Esophagus muscularis mucosa (tissue), 4 donors: ENCODE measurements around the gene IMP4. TPM values are rescaled to one million over a fixed set of nuclear protein-coding genes. Genes with fewer than 3 reads are reported as not detected.

ENCODE experiments used
- DNase-seq: peaks from one replicate; pipeline ENCODE4 v3.0.0-alpha.2; 2017; ENCODE audit errors: extremely low spot score
- H3K27ac ChIP-seq, 4 donors: fragments of 200-600 bp; sonication (generic); replicated peaks in 1 of 4; 1 replicate in 3 of 4; 2 replicates in 1 of 4; pipeline ENCODE4 v1.5.1; 2016 to 2019; ENCODE audit warnings: mild to moderate bottlenecking in 1 of 4
- H3K27me3 ChIP-seq, 4 donors: fragments of 200-600 bp; sonication (generic); one replicate each; pipeline versions ENCODE4 v1.5.1 to v1.6.0; 2016 to 2019
- H3K36me3 ChIP-seq, 4 donors: fragments of 200-600 bp; sonication (generic); one replicate each; pipeline ENCODE4 v1.5.1; 2016 to 2019
- H3K4me1 ChIP-seq, 4 donors: fragments of 200-600 bp; sonication (generic); one replicate each; pipeline ENCODE4 v1.5.1; 2016 to 2019
- H3K4me3 ChIP-seq, 4 donors: fragments of 200-600 bp; sonication (generic); 1 replicate in 2 of 4; 2 replicates in 2 of 4; pipeline ENCODE4 v1.5.1; 2016 to 2019; ENCODE audit warnings: mild to moderate bottlenecking in 4 of 4, moderate library complexity in 1 of 4
- H3K9me3 ChIP-seq, 4 donors: fragments of 200-600 bp; sonication (generic); 1 replicate in 3 of 4; 2 replicates in 1 of 4; pipeline ENCODE4 v1.5.1; 2016 to 2019
- CTCF ChIP-seq, 3 experiments: fragments of 200-600 bp in 2 of 3; fragments of 450-650 bp in 1 of 3; sonication (generic) in 2 of 3; IDR thresholded peaks; one replicate each; pipeline ENCODE4 v1.5.1; 2017 to 2019; ENCODE audit warnings: antibody characterized with exemption in 3 of 3, mild to moderate bottlenecking in 2 of 3, moderate library complexity in 1 of 3
- EP300 ChIP-seq: sonication (generic); formaldehyde crosslinking; IDR thresholded peaks from one replicate; pipeline ENCODE4 v1.6.1; 2017; ENCODE audit warnings: antibody characterized with exemption
- POLR2A ChIP-seq: fragments of 450-650 bp; IDR thresholded peaks from one replicate; pipeline ENCODE4 v1.6.1; 2017; ENCODE audit warnings: antibody characterized with exemption, moderate library complexity, mild to moderate bottlenecking, low read depth
- POLR2AphosphoS5 ChIP-seq, 2 donors: sonication (generic); formaldehyde crosslinking; IDR thresholded peaks; one replicate each; pipeline ENCODE4 v1.6.1; 2017; ENCODE audit warnings: antibody characterized with exemption in 2 of 2
- WGBS: methylation state at CpG from one replicate; pipeline ENCODE4 v1.1.5; 2018; 5-methylcytosine and 5-hydroxymethylcytosine counted together
- intact Hi-C: fragments of 100-400 bp; cut with DNase I; formaldehyde crosslinking; loops from one replicate; pipeline ENCODE4 v1.15.1; 2023
- total RNA-seq, 4 donors: library from RNA; depleted of rRNA; stranded (reverse); fragments of >200 nt; gene quantifications; one replicate each; pipeline versions ENCODE4 v1.1.0 to v1.2.1, GENCODE V29; 2016

Gene IMP4
- total RNA-seq, 4 donors from 2014 or later: 94.7 to 139 (median 114) TPM

- Histone ChIP-seq H3K4me1 (peaks cover 5 to 10% (median 9%) of the 10 kb centered on the region in 4 donors), H3K27ac (no peak overlapping the region), H3K4me3 (no peak overlapping the region), H3K27me3 (no peaks in the 10 kb centered on the region), H3K36me3 (peaks cover 0 to 30% (median 8%) of the 10 kb centered on the region in 4 donors), H3K9me3 (no peaks in the 10 kb centered on the region)
- 86% methylated on average over 4 of the region's 4 CpGs for WGBS
- DNase-seq: no peak
- no peak for TF ChIP-seq POLR2A
- TF ChIP-seq EP300: no peak
- TF ChIP-seq POLR2AphosphoS5 (IDR thresholded peaks at IDR 0.05): no peak
- no peak for TF ChIP-seq CTCF (IDR thresholded peaks at IDR 0.05)
- intact Hi-C loops: no loop called here
Measured at GRCh38 chr2:130381145-130381544, 38.4 kb downstream of the IMP4 start.

- WGBS: 87% methylated on average over 4 of the region's 4 CpGs
- intact Hi-C loops: no loop called here
- no peak overlapping the region for H3K4me3 ChIP-seq
- no peak for DNase-seq
- peaks cover 0 to 26% (median 5%) of the 10 kb centered on the region in 4 donors for H3K36me3 ChIP-seq
- H3K27ac ChIP-seq: no peak overlapping the region
- TF ChIP-seq CTCF (IDR thresholded peaks at IDR 0.05): no peak
- no peak for TF ChIP-seq EP300
- no peak for TF ChIP-seq POLR2A
- no peak for TF ChIP-seq POLR2AphosphoS5 (IDR thresholded peaks at IDR 0.05)
- peaks cover 9 to 14% (median 12%) of the 10 kb centered on the region in 4 donors for H3K4me1 ChIP-seq
- no peaks in the 10 kb centered on the region for H3K27me3 ChIP-seq
- H3K9me3 ChIP-seq: no peaks in the 10 kb centered on the region
Measured at GRCh38 chr2:130381619-130382018, 38.9 kb downstream of the IMP4 start.

- no peak overlapping the region for H3K27ac ChIP-seq
- DNase-seq: no peak
- 98% methylated on average over 8 of the region's 8 CpGs for WGBS
Measured at GRCh38 chr2:130382313-130382917, 39.7 kb downstream of the IMP4 start.

GRCh38 chr2:130385709-130386108, 43.0 kb downstream of the IMP4 start:
- intact Hi-C loops: no loop called here
- peak overlapping the region in 2 of 4 donors; percentile 53 to 66 for H3K27ac ChIP-seq

More at GRCh38 chr2:130382313-130382917, 39.7 kb downstream of the IMP4 start:
- Histone ChIP-seq H3K4me1 (peaks cover 13 to 20% (median 16%) of the 10 kb centered on the region in 4 donors), H3K36me3 (peaks cover 0 to 21% (median 2%) of the 10 kb centered on the region in 4 donors), H3K9me3 (no peaks in the 10 kb centered on the region), H3K27me3 (no peaks in the 10 kb centered on the region), H3K4me3 (no peak overlapping the region)
- TF ChIP-seq CTCF (IDR thresholded peaks at IDR 0.05) (no peak), POLR2AphosphoS5 (IDR thresholded peaks at IDR 0.05) (no peak), EP300 (no peak), POLR2A (no peak)
- intact Hi-C loops: no loop called here

More at GRCh38 chr2:130385709-130386108, 43.0 kb downstream of the IMP4 start:
- peaks cover 0 to 12% (median 2%) of the 10 kb centered on the region in 4 donors for H3K36me3 ChIP-seq
- no peaks in the 10 kb centered on the region for H3K9me3 ChIP-seq
- peaks cover 25 to 39% (median 29%) of the 10 kb centered on the region in 4 donors for H3K4me1 ChIP-seq
- DNase-seq: no peak
- no peak overlapping the region for H3K4me3 ChIP-seq
- WGBS: 84% methylated on average over 3 of the region's 3 CpGs
- TF ChIP-seq CTCF (IDR thresholded peaks at IDR 0.05) (no peak), POLR2A (no peak), EP300 (no peak), POLR2AphosphoS5 (IDR thresholded peaks at IDR 0.05) (no peak)
- H3K27me3 ChIP-seq: no peaks in the 10 kb centered on the region
